Measurements from ENCODE around the gene SF3A2.

DNA sequence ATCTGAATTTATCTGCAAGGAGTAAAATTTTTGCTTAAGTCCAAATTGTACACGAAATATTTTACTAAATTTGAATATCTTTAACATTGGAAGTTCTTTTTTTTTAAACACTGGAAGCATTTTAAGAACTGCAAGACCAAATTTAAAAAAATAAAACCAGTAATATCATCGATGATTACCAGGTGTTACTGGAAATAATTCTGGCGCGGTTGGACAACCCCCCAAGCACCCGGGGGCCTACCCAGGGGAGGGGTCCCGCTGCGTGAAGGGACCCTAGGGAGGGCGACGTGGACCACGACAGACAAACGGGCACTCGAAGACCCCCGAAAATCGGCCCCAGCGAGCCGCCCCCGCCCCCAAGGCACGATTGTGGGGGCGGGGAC is 32.2 kb downstream of the SF3A2 start:
- TF ChIP-seq POLR2A (IDR thresholded peaks at IDR 0.05; ENCODE audit: low read depth, low read length) (no peak), POLR2AphosphoS5 (IDR thresholded peaks at IDR 0.05; ENCODE audit: low read depth, low read length) (no peak), PAX5 (IDR thresholded peaks at IDR 0.05; ENCODE audit: insufficient read depth, low read length, severe bottlenecking) (no peak), TAF1 (IDR thresholded peaks at IDR 0.05; ENCODE audit: low read depth, low read length) (no peak)

Data from GM12891 (cell line).